Smooth muscle cell (in vitro differentiated cells): ENCODE results near the gene TSPAN9. TPM values are rescaled to one million over a fixed set of nuclear protein-coding genes. Genes with fewer than 3 reads are reported as not detected.

ENCODE experiments used
- DNase-seq: peaks from one replicate; lab custom pipeline; 2025; ENCODE audit not compliant: unreplicated experiment; lab: John Stamatoyannopoulos, UW
- H2AFZ ChIP-seq: fragments of 200-600 bp; sonication (generic); 2 replicates; pipeline ENCODE4 v1.6.0; 2016; ENCODE audit warnings: antibody characterized with exemption, low read depth, mild to moderate bottlenecking
- H3F3A ChIP-seq: fragments of 200-600 bp; sonication (generic); 2 replicates; pipeline ENCODE4 v1.6.0; 2017; ENCODE audit warnings: antibody characterized with exemption, low read depth
- H3K27ac ChIP-seq: fragments of 200-600 bp; sonication (generic); 2 replicates; pipeline ENCODE4 v1.5.1; 2016; ENCODE audit warnings: low read depth, mild to moderate bottlenecking
- H3K27me3 ChIP-seq: fragments of 200-600 bp; sonication (generic); 2 replicates; pipeline ENCODE4 v1.6.1; 2016; ENCODE audit warnings: low read depth, mild to moderate bottlenecking
- H3K36me3 ChIP-seq: fragments of 200-600 bp; sonication (generic); 2 replicates; pipeline ENCODE4 v1.5.1; 2016; ENCODE audit warnings: low read depth
- H3K4me1 ChIP-seq: fragments of 200-600 bp; sonication (generic); 2 replicates; pipeline ENCODE4 v1.5.1; 2016; ENCODE audit warnings: low read depth
- H3K4me2 ChIP-seq: fragments of 200-600 bp; sonication (generic); 2 replicates; pipeline ENCODE4 v1.6.0; 2016; ENCODE audit warnings: mild to moderate bottlenecking
- H3K4me3 ChIP-seq: fragments of 200-600 bp; sonication (generic); 2 replicates; pipeline ENCODE4 v1.5.1; 2016; ENCODE audit warnings: mild to moderate bottlenecking
- H3K79me2 ChIP-seq: fragments of 200-600 bp; sonication (generic); 2 replicates; pipeline ENCODE4 v1.6.0; 2016; ENCODE audit warnings: low read depth, mild to moderate bottlenecking
- H3K9ac ChIP-seq: fragments of 200-600 bp; sonication (generic); 2 replicates; pipeline ENCODE4 v1.6.0; 2016; ENCODE audit warnings: low read depth
- H3K9me3 ChIP-seq: fragments of 200-600 bp; sonication (generic); replicated peaks from 2 replicates; pipeline ENCODE4 v1.5.1; 2016; ENCODE audit warnings: low read depth
- H4K20me1 ChIP-seq: fragments of 200-600 bp; sonication (generic); 2 replicates; pipeline ENCODE4 v1.6.0; 2016; ENCODE audit warnings: low read depth
- WGBS: methylation state at CpG from one replicate; pipeline ENCODE4 v1.1.7; 2016; ENCODE audit warnings: low lambda C conversion rate; 5-methylcytosine and 5-hydroxymethylcytosine counted together
- polyA plus RNA-seq: library from polyadenylated mRNA; unstranded; fragments of >200 nt; fragmentation: Nextera tagmentation; extraction: Ambion mirVana; gene quantifications from 2 replicates; pipeline ENCODE4 v1.2.1, GENCODE V29; 2016
- total RNA-seq: library from RNA; depleted of rRNA; stranded (reverse); fragments of >200 nt; gene quantifications from 2 replicates; pipeline ENCODE4 v1.2.3, GENCODE V29; 2014
- TF ChIP-seq, protein P1 (sequence below): fragments of 200-600 bp; sonication (generic); IDR thresholded peaks from 2 replicates; pipeline ENCODE4 v1.5.1; 2017; ENCODE audit warnings: borderline replicate concordance, mild to moderate bottlenecking, antibody characterized with exemption; ENCODE audit not compliant: insufficient read depth, poor library complexity, severe bottlenecking

Gene TSPAN9
- total and polyA plus RNA-seq, 2 experiments from 2014 or later = 17.7 to 29.8 TPM

DNA sequence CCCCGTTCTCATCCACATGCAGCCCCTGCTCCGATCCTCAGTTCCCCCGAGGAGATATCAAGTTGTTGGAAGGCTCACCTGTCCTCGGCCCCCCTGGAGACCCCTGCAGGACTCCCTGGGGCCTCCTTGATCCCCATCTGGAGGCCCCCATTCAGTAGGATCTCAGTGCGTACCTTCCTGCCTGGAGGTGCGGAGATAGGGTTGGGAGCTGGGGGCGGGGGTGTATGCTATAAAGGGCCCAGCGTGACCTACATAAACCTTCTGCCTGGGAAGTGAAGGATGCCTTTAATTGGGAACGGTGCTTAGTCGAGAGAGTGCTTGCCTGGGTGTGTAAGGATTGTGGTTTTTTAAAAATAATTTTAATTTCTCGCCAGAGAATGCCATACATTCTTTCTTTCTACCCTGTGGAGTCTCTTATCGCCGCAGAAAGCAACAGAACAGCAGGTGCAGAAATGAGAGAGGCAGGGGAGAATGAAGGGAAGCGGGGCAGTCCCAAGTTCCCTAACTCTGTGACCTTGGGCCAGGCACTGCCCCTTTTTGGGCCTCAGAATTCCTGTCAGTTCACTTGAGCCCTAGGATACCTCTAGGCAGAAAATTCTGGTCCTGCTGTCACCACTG is 153.7 kb downstream of the TSPAN9 start:
- H3K9me3 ChIP-seq = no peaks in the 10 kb centered on the region
- peaks cover 46% of the 10 kb centered on the region for H4K20me1 ChIP-seq
- TF ChIP-seq, protein P1, sequence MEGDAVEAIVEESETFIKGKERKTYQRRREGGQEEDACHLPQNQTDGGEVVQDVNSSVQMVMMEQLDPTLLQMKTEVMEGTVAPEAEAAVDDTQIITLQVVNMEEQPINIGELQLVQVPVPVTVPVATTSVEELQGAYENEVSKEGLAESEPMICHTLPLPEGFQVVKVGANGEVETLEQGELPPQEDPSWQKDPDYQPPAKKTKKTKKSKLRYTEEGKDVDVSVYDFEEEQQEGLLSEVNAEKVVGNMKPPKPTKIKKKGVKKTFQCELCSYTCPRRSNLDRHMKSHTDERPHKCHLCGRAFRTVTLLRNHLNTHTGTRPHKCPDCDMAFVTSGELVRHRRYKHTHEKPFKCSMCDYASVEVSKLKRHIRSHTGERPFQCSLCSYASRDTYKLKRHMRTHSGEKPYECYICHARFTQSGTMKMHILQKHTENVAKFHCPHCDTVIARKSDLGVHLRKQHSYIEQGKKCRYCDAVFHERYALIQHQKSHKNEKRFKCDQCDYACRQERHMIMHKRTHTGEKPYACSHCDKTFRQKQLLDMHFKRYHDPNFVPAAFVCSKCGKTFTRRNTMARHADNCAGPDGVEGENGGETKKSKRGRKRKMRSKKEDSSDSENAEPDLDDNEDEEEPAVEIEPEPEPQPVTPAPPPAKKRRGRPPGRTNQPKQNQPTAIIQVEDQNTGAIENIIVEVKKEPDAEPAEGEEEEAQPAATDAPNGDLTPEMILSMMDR = no peak
- H3K36me3 ChIP-seq = no peaks in the 10 kb centered on the region
- peaks cover 16% of the 10 kb centered on the region for H3K4me1 ChIP-seq
- H3K79me2 ChIP-seq = no peaks in the 10 kb centered on the region
- H3K27ac ChIP-seq = no peak overlapping the region
- no peak overlapping the region for H3K9ac ChIP-seq
- H3K27me3 ChIP-seq = no peaks in the 10 kb centered on the region
- 77% methylated on average over 14 of the region's 14 CpGs for WGBS
- no peak overlapping the region for H3K4me3 ChIP-seq
- no peak overlapping the region for H2AFZ ChIP-seq
- peaks cover 7% of the 10 kb centered on the region for H3F3A ChIP-seq
- DNase-seq = no peak
- no peak overlapping the region for H3K4me2 ChIP-seq

DNA sequence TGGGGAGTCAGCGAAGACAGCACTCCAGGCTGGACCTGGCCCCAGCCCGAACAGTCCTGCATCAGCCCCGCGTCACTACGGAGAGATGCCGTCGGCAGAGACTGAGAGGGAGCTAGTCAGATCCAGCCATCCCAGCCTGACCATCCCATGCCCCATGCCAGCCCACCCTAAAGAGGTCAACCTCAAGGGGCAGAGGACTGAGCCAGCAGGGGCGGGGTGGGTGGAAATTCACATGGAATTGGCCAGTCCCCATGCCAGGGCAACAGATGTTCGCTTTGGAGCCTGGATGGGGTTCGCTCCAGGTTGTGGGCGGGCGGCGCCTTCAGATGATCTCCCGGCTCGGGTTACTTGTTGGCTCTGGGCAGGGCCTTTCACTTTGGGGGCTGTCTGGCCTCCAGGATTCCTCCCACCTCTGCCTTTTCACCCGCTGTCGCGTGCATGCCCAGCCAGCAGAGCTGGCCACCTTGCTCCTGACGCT is 154.3 kb downstream of the TSPAN9 start:
- H3K27ac ChIP-seq = no peak overlapping the region
- DNase-seq = no peak
- H2AFZ ChIP-seq = no peak overlapping the region
- H3K9me3 ChIP-seq = no peaks in the 10 kb centered on the region
- H3K36me3 ChIP-seq = no peaks in the 10 kb centered on the region
- H3K79me2 ChIP-seq = no peaks in the 10 kb centered on the region
- peaks cover 7% of the 10 kb centered on the region for H3F3A ChIP-seq
- peaks cover 17% of the 10 kb centered on the region for H3K4me1 ChIP-seq
- WGBS = 78% methylated on average over 19 of the region's 19 CpGs
- H3K4me2 ChIP-seq = peak overlapping the region; percentile 11
- H3K27me3 ChIP-seq = no peaks in the 10 kb centered on the region
- no peak overlapping the region for H3K4me3 ChIP-seq
- peaks cover 49% of the 10 kb centered on the region for H4K20me1 ChIP-seq
- H3K9ac ChIP-seq = no peak overlapping the region
- TF ChIP-seq, protein P1 = no peak

DNA sequence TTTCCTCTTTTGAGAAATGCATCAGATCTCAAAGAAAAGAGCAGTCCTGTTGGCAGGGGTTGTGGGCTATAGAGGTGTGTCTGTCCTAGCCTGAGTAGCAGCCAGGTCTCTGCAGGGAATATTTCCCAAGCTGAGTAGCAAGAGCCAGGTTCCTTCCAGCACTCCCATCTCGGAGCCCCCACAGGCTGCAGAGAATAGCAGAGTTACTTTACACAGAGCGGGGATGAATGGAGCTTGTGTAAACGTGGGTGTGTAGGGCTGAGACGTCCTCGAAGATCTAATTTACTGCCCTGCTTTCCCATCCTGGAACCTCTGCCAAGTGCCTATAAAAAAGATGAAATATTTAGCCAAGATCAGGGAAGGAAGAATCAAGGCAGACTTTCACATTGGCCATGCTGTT is 156.6 kb downstream of the TSPAN9 start:
- no peak overlapping the region for H3K4me2 ChIP-seq
- H3K4me3 ChIP-seq = no peak overlapping the region
- no peak overlapping the region for H3K27ac ChIP-seq
- no peaks in the 10 kb centered on the region for H3K27me3 ChIP-seq
- peaks cover 53% of the 10 kb centered on the region for H4K20me1 ChIP-seq
- H2AFZ ChIP-seq = no peak overlapping the region
- peaks cover 22% of the 10 kb centered on the region for H3K4me1 ChIP-seq
- no peaks in the 10 kb centered on the region for H3K36me3 ChIP-seq
- TF ChIP-seq, protein P1 = no peak
- DNase-seq = no peak
- WGBS = 58% methylated on average over 5 of the region's 5 CpGs
- H3K9ac ChIP-seq = no peak overlapping the region
- H3F3A ChIP-seq = peaks cover 3% of the 10 kb centered on the region
- H3K9me3 ChIP-seq = no peaks in the 10 kb centered on the region
- H3K79me2 ChIP-seq = no peaks in the 10 kb centered on the region
